Lower leg skin (tissue), 3 donors: ENCODE measurements around the gene RERE.
"Not testable (repeated sequence)": the region's sequence is repeated elsewhere in the genome, so short reads cannot be mapped to it uniquely, and the experiment has no call there.

ENCODE experiments used
- CTCF ChIP-seq, 3 donors: fragments of 450-650 bp; IDR thresholded peaks; one replicate each; pipeline ENCODE4 v1.5.1; 2016; ENCODE audit warnings: antibody characterized with exemption in 3 of 3, mild to moderate bottlenecking in 3 of 3, moderate library complexity in 2 of 3
- POLR2A ChIP-seq, 2 donors: fragments of 450-650 bp; IDR thresholded peaks; one replicate each; pipeline ENCODE4 v1.6.1; 2016 to 2017; ENCODE audit warnings: antibody characterized with exemption in 2 of 2, mild to moderate bottlenecking in 1 of 2, moderate library complexity in 1 of 2

DNA sequence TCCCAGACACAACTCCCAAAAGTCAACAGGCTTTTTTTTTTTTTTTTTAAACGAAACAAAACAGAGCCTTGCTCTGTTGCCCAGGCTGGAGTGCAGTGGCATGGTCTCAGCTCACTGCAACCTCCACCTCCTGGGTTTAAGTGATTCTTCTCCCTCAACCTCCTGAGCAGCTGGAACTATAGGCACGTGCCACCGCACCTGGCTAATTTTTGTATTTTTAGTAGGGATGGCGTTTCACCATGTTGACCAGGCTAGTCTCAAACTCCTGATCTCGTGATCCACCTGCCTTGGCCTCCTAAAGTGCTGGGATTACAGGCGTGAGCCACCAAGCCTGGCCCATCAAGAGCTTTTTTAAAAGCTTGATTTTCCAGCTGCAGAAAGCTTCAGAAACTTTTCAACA lies 437.1 kb downstream of the RERE start:
- not testable (repeated sequence) for TF ChIP-seq CTCF, POLR2A (IDR thresholded peaks at IDR 0.05)
